Measurements from ENCODE around the gene CACNA1G.

GRCh38 chr17:50618941-50619340 is 58.4 kb downstream of the CACNA1G start:
- no peak for TF ChIP-seq POLR2A (conservative IDR thresholded peaks at IDR 0.05)
- TF ChIP-seq JUND (IDR thresholded peaks at IDR 0.05; ENCODE audit: borderline replicate concordance, low read depth, low read length): no peak
- no peak for TF ChIP-seq JUND (tag; IDR thresholded peaks at IDR 0.05; ENCODE audit: borderline replicate concordance, low read depth, low read length)
- no peak for TF ChIP-seq ZNF449 (CRISPR knock-in tag; IDR thresholded peaks at IDR 0.05)
- no peak for TF ChIP-seq E2F4 (CRISPR knock-in tag; IDR thresholded peaks at IDR 0.05; ENCODE audit: low read depth)
- TF ChIP-seq EZH2 (IDR thresholded peaks at IDR 0.05; ENCODE audit: borderline replicate concordance, low read depth, low read length): no peak
- TF ChIP-seq ZC3H11A (IDR thresholded peaks at IDR 0.05; ENCODE audit: low read depth, low read length): no peak
